ENCODE results near the gene TASP1.

The TASP1 gene

GRCh38 chr20:13526551-13526950 is 112.2 kb downstream of the TASP1 start:
- Mint-ChIP-seq H3K4me1 (no peaks in the 10 kb centered on the region), H3K27ac (no peak overlapping the region), H3K27me3 (ENCODE audit: low read depth) (no peaks in the 10 kb centered on the region), H3K36me3 (ENCODE audit: low read depth) (peaks cover 58% of the 10 kb centered on the region), H3K9me3 (no peaks in the 10 kb centered on the region), H3K4me3 (no peak overlapping the region)
- no peak for TF ChIP-seq CTCF (IDR thresholded peaks at IDR 0.05; ENCODE audit: unreplicated experiment in 3 of 3)

- no peak overlapping the region for H3K27ac Mint-ChIP-seq
- peaks cover 55% of the 10 kb centered on the region for H3K36me3 Mint-ChIP-seq (ENCODE audit: low read depth)
- H3K9me3 Mint-ChIP-seq: no peaks in the 10 kb centered on the region
- no peaks in the 10 kb centered on the region for H3K4me1 Mint-ChIP-seq
- no peaks in the 10 kb centered on the region for H3K27me3 Mint-ChIP-seq (ENCODE audit: low read depth)
- no peak for TF ChIP-seq CTCF (IDR thresholded peaks at IDR 0.05; ENCODE audit: unreplicated experiment in 3 of 3)
- no peak overlapping the region for H3K4me3 Mint-ChIP-seq
Measured at GRCh38 chr20:13525225-13525940, 113.3 kb downstream of the TASP1 start.

GRCh38 chr20:13524339-13524738 is 114.4 kb downstream of the TASP1 start:
- H3K4me3 Mint-ChIP-seq: no peak overlapping the region
- no peaks in the 10 kb centered on the region for H3K4me1 Mint-ChIP-seq
- TF ChIP-seq CTCF (IDR thresholded peaks at IDR 0.05; ENCODE audit: unreplicated experiment in 3 of 3): no peak
- no peaks in the 10 kb centered on the region for H3K9me3 Mint-ChIP-seq
- no peaks in the 10 kb centered on the region for H3K27me3 Mint-ChIP-seq (ENCODE audit: low read depth)
- H3K27ac Mint-ChIP-seq: no peak overlapping the region
- H3K36me3 Mint-ChIP-seq (ENCODE audit: low read depth): peaks cover 58% of the 10 kb centered on the region

GRCh38 chr20:13517831-13518230 is 120.9 kb downstream of the TASP1 start:
- H3K27ac Mint-ChIP-seq: peak overlapping the region in 1 of 3 experiments; percentile 29
- no peaks in the 10 kb centered on the region for H3K27me3 Mint-ChIP-seq (ENCODE audit: low read depth)
- H3K4me3 Mint-ChIP-seq: no peak overlapping the region
- no peak for TF ChIP-seq CTCF (IDR thresholded peaks at IDR 0.05; ENCODE audit: unreplicated experiment in 3 of 3)
- H3K9me3 Mint-ChIP-seq: no peaks in the 10 kb centered on the region
- peaks cover 56% of the 10 kb centered on the region for H3K36me3 Mint-ChIP-seq (ENCODE audit: low read depth)
- H3K4me1 Mint-ChIP-seq: no peaks in the 10 kb centered on the region

GRCh38 chr20:13515796-13516558 is 122.8 kb downstream of the TASP1 start:
- H3K4me1 Mint-ChIP-seq: no peaks in the 10 kb centered on the region
- H3K4me3 Mint-ChIP-seq: no peak overlapping the region
- H3K27ac Mint-ChIP-seq: peak overlapping the region in 1 of 3 experiments; percentile 35
- no peak for TF ChIP-seq CTCF (IDR thresholded peaks at IDR 0.05; ENCODE audit: unreplicated experiment in 3 of 3)
- H3K9me3 Mint-ChIP-seq: no peaks in the 10 kb centered on the region
- peaks cover 54% of the 10 kb centered on the region for H3K36me3 Mint-ChIP-seq (ENCODE audit: low read depth)
- H3K27me3 Mint-ChIP-seq (ENCODE audit: low read depth): no peaks in the 10 kb centered on the region

Measured in nephron (organoid).